ENCODE data around the gene KRT80.

The KRT80 gene

GRCh38 chr12:52204095-52204930 is 12.5 kb upstream of the KRT80 start:
- H3K27ac ChIP-seq: no peak overlapping the region
- no peak for TF ChIP-seq ZFX (IDR thresholded peaks at IDR 0.05; ENCODE audit: borderline replicate concordance)

- TF ChIP-seq ZFX (IDR thresholded peaks at IDR 0.05; ENCODE audit: borderline replicate concordance): no peak
- TF ChIP-seq CTCF (IDR thresholded peaks at IDR 0.05): no peak
- no peak overlapping the region for H3K27ac ChIP-seq
Observed at GRCh38 chr12:52203079-52203921, 11.5 kb upstream of the KRT80 start.

GRCh38 chr12:52202361-52203078 is 10.7 kb upstream of the KRT80 start:
- no peak for TF ChIP-seq CTCF (IDR thresholded peaks at IDR 0.05)
- no peak for TF ChIP-seq ZFX (IDR thresholded peaks at IDR 0.05; ENCODE audit: borderline replicate concordance)
- no peak overlapping the region for H3K27ac ChIP-seq

DNA sequence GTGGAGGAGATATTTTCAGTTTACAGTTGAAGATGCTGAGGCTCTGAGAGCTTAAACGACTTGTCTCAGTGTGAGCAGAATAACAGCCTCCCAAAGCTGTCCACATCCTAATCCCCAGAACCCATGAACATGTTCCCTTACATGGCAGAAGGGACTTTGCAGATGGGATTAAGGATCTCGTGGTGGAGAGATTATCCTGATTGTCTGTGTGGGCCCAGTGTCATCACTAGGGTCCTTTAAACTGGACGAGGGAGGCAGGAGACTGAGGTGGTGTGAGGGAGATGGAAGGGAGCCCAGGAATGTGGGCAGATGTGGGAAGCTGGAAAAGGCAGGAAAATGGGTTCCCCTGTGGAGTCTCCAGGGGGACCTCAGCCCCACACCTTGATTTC is 9.6 kb upstream of the KRT80 start:
- no peak for TF ChIP-seq ZFX (IDR thresholded peaks at IDR 0.05; ENCODE audit: borderline replicate concordance)
- no peak for TF ChIP-seq CTCF (IDR thresholded peaks at IDR 0.05)
- no peak overlapping the region for H3K27ac ChIP-seq

- H3K27ac ChIP-seq: no peak overlapping the region
- TF ChIP-seq CTCF (IDR thresholded peaks at IDR 0.05) (no peak), ZFX (IDR thresholded peaks at IDR 0.05; ENCODE audit: borderline replicate concordance) (no peak)
Observed at GRCh38 chr12:52200781-52201450, 9.1 kb upstream of the KRT80 start.

GRCh38 chr12:52200086-52200780 is 8.4 kb upstream of the KRT80 start:
- TF ChIP-seq ZFX (IDR thresholded peaks at IDR 0.05; ENCODE audit: borderline replicate concordance) (no peak), CTCF (IDR thresholded peaks at IDR 0.05) (no peak)
- H3K27ac ChIP-seq: no peak overlapping the region

All from 22Rv1 (cell line).